Measurements from ENCODE around the gene OR5V1. TPM values are rescaled to one million over a fixed set of nuclear protein-coding genes. Genes with fewer than 3 reads are reported as not detected.
"Not testable (repeated sequence)": the region's sequence is repeated elsewhere in the genome, so short reads cannot be mapped to it uniquely, and the experiment has no call there.

Gene OR5V1
- total and polyA plus RNA-seq, 2 donors (not counting 1 experiment from before 2014, with no cell fraction given): not detected

GRCh38 chr6:29332676-29333075 lies 36.0 kb downstream of the OR5V1 start:
- Histone ChIP-seq H3K9me3 (ENCODE audit: control extremely low read depth in 1 of 3, control insufficient read depth in 2 of 3, insufficient read depth in 1 of 3, low read length in 2 of 3) (no peaks in the 10 kb centered on the region), H3K4me1 (ENCODE audit: control insufficient read depth in 2 of 2, insufficient read depth in 2 of 2, low read length in 2 of 2) (no peaks in the 10 kb centered on the region), H3K9ac (ENCODE audit: low read length) (no peak overlapping the region), H3K36me3 (replicated peaks in 1 of 2; ENCODE audit: control extremely low read depth in 1 of 2, control insufficient read depth in 1 of 2, extremely low read depth in 1 of 2, insufficient read depth in 2 of 2, low read length in 1 of 2) (no peaks in the 10 kb centered on the region), H3K4me3 (ENCODE audit: control extremely low read depth in 1 of 5, extremely low read depth in 1 of 5, insufficient read depth in 1 of 5, low read depth in 2 of 5, low read length in 4 of 5) (no peak overlapping the region), H4K20me1 (ENCODE audit: control insufficient read depth, insufficient read depth, low read length, poor library complexity, severe bottlenecking) (no peaks in the 10 kb centered on the region), H2AFZ (ENCODE audit: insufficient read depth, low read depth, low read length, poor library complexity, severe bottlenecking) (no peak overlapping the region), H3K79me2 (ENCODE audit: control insufficient read depth, insufficient read depth, low read length) (no peaks in the 10 kb centered on the region), H3K4me2 (replicated peaks; ENCODE audit: low read depth, low read length, poor library complexity, severe bottlenecking) (no peak overlapping the region), H3K27ac (ENCODE audit: low read length in 2 of 2) (no peak overlapping the region), H3K27me3 (replicated peaks in 1 of 4; ENCODE audit: control extremely low read depth in 1 of 4, control insufficient read depth in 3 of 4, insufficient read depth in 4 of 4, low read length in 3 of 4) (no peaks in the 10 kb centered on the region)
- peaks cover 2% of the 10 kb centered on the region for H3K9me3 Mint-ChIP-seq (ENCODE audit: insufficient read depth)
- H3K27ac Mint-ChIP-seq: no peak overlapping the region
- no peak for ATAC-seq (ENCODE audit: low read depth)
- no peak overlapping the region for H3K4me3 Mint-ChIP-seq
- H3K27me3 Mint-ChIP-seq: peaks cover 37% of the 10 kb centered on the region
- TF ChIP-seq EZH2 (IDR thresholded peaks at IDR 0.05; ENCODE audit: borderline replicate concordance, insufficient read depth, low read depth, low read length, poor library complexity, severe bottlenecking) (no peak), CTCF (IDR thresholded peaks at IDR 0.05) (no peak)
- intact Hi-C loops (cut with micrococcal nuclease): no loop called here
- CTCF ChIA-PET: no interaction called here
- POLR2A ChIA-PET: no interaction called here
- no peak for DNase-seq
- H3K4me1 Mint-ChIP-seq: no peaks in the 10 kb centered on the region

- Histone ChIP-seq H2AFZ (ENCODE audit: insufficient read depth, low read depth, low read length, poor library complexity, severe bottlenecking) (no peak overlapping the region), H3K4me3 (ENCODE audit: control extremely low read depth in 1 of 5, extremely low read depth in 1 of 5, insufficient read depth in 1 of 5, low read depth in 2 of 5, low read length in 4 of 5) (no peak overlapping the region), H3K9ac (ENCODE audit: low read length) (no peak overlapping the region), H4K20me1 (ENCODE audit: control insufficient read depth, insufficient read depth, low read length, poor library complexity, severe bottlenecking) (no peaks in the 10 kb centered on the region), H3K27me3 (replicated peaks in 1 of 4; ENCODE audit: control extremely low read depth in 1 of 4, control insufficient read depth in 3 of 4, insufficient read depth in 4 of 4, low read length in 3 of 4) (peaks cover 0 to 3% (median 0%) of the 10 kb centered on the region in 4 experiments), H3K4me2 (replicated peaks; ENCODE audit: low read depth, low read length, poor library complexity, severe bottlenecking) (no peak overlapping the region), H3K9me3 (ENCODE audit: control extremely low read depth in 1 of 3, control insufficient read depth in 2 of 3, insufficient read depth in 1 of 3, low read length in 2 of 3) (no peaks in the 10 kb centered on the region), H3K36me3 (replicated peaks in 1 of 2; ENCODE audit: control extremely low read depth in 1 of 2, control insufficient read depth in 1 of 2, extremely low read depth in 1 of 2, insufficient read depth in 2 of 2, low read length in 1 of 2) (no peaks in the 10 kb centered on the region), H3K27ac (ENCODE audit: low read length in 2 of 2) (no peak overlapping the region), H3K4me1 (ENCODE audit: control insufficient read depth in 2 of 2, insufficient read depth in 2 of 2, low read length in 2 of 2) (no peaks in the 10 kb centered on the region), H3K79me2 (ENCODE audit: control insufficient read depth, insufficient read depth, low read length) (no peaks in the 10 kb centered on the region)
- WGBS (ENCODE audit: insufficient coverage): no CpG with 5 or more reads among the region's 4 CpGs
- Mint-ChIP-seq H3K4me1 (no peaks in the 10 kb centered on the region), H3K27me3 (peaks cover 25% of the 10 kb centered on the region), H3K9me3 (ENCODE audit: insufficient read depth) (no peaks in the 10 kb centered on the region), H3K4me3 (no peak overlapping the region), H3K27ac (no peak overlapping the region)
- no peak for TF ChIP-seq CTCF (IDR thresholded peaks at IDR 0.05)
- TF ChIP-seq EZH2 (IDR thresholded peaks at IDR 0.05; ENCODE audit: borderline replicate concordance, insufficient read depth, low read depth, low read length, poor library complexity, severe bottlenecking): no peak
- POLR2A ChIA-PET: no interaction called here
- no peak for DNase-seq
- intact Hi-C loops (cut with micrococcal nuclease): no loop called here
- CTCF ChIA-PET: no interaction called here
- no peak for ATAC-seq (ENCODE audit: low read depth)
These were observed 42.9 kb downstream of the OR5V1 start for GRCh38 chr6:29325777-29326176.

- ATAC-seq (ENCODE audit: low read depth); H3K36me3 ChIP-seq (replicated peaks in 1 of 2; ENCODE audit: control extremely low read depth in 1 of 2, control insufficient read depth in 1 of 2, extremely low read depth in 1 of 2, insufficient read depth in 2 of 2, low read length in 1 of 2); H3K4me2 ChIP-seq (replicated peaks; ENCODE audit: low read depth, low read length, poor library complexity, severe bottlenecking); H3K4me1 ChIP-seq (ENCODE audit: control insufficient read depth in 2 of 2, insufficient read depth in 2 of 2, low read length in 2 of 2); H2AFZ ChIP-seq (ENCODE audit: insufficient read depth, low read depth, low read length, poor library complexity, severe bottlenecking); H3K9ac ChIP-seq (ENCODE audit: low read length); DNase-seq; H3K27me3 ChIP-seq (replicated peaks in 1 of 4; ENCODE audit: control extremely low read depth in 1 of 4, control insufficient read depth in 3 of 4, insufficient read depth in 4 of 4, low read length in 3 of 4); H3K9me3 ChIP-seq (ENCODE audit: control extremely low read depth in 1 of 3, control insufficient read depth in 2 of 3, insufficient read depth in 1 of 3, low read length in 2 of 3); H3K27ac ChIP-seq (ENCODE audit: low read length in 2 of 2); H3K4me3 ChIP-seq (ENCODE audit: control extremely low read depth in 1 of 5, extremely low read depth in 1 of 5, insufficient read depth in 1 of 5, low read depth in 2 of 5, low read length in 4 of 5); H3K9me3 Mint-ChIP-seq (ENCODE audit: insufficient read depth); CTCF ChIA-PET; H3K79me2 ChIP-seq (ENCODE audit: control insufficient read depth, insufficient read depth, low read length); H3K4me3 Mint-ChIP-seq; H3K27ac Mint-ChIP-seq; H3K4me1 Mint-ChIP-seq; H4K20me1 ChIP-seq (ENCODE audit: control insufficient read depth, insufficient read depth, low read length, poor library complexity, severe bottlenecking); intact Hi-C loops (cut with micrococcal nuclease); POLR2A ChIA-PET: not testable (repeated sequence)
- peaks cover 12% of the 10 kb centered on the region for H3K27me3 Mint-ChIP-seq
These were observed 45.3 kb downstream of the OR5V1 start for GRCh38 chr6:29323332-29323731.
